Mammary epithelial cell (primary cell): ENCODE data around the gene ACP4.

Source experiments
- EZH2 ChIP-seq: IDR thresholded peaks from 2 replicates; pipeline ENCODE4 v1.6.1; 2012; ENCODE audit warnings: low read length, inconsistent platforms, borderline replicate concordance
- TF ChIP-seq, protein P1 (sequence below), 2 donors: IDR thresholded peaks in 1 of 2; conservative IDR thresholded peaks in 1 of 2; 2 replicates each; pipeline ENCODE4 v1.5.1; 2011 to 2012; ENCODE audit warnings: inconsistent platforms in 2 of 2, low read length in 2 of 2, mild to moderate bottlenecking in 2 of 2, control low read depth in 1 of 2, low read depth in 1 of 2; ENCODE audit not compliant: insufficient read depth in 1 of 2; ENCODE audit errors: extremely low read depth in 1 of 2

DNA sequence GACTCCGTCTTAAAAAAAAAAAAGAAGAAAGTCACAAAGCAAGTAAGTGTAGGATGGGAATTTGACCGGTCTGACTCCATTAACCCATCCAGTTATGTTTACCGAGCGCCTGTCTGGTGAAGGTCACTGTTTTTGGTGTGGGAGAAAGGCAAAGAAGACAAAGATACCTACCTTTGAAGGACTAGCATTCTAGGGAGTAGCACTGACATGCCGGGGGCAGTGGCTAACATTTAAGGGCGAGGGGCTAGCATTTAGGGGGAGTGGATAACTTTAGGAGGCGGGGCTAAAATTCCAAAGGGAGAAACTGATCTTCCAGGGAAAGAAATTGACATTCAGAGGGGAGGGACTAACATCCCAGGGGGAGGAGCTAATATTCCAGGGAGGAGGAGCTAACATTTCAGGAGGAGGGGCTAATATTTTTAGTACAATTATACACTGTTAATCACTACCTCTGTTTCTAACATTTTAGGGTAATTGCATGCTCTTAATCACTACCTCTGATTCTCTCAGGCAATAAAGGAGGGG, 11.2 kb upstream of the ACP4 start:
- TF ChIP-seq, protein P1, sequence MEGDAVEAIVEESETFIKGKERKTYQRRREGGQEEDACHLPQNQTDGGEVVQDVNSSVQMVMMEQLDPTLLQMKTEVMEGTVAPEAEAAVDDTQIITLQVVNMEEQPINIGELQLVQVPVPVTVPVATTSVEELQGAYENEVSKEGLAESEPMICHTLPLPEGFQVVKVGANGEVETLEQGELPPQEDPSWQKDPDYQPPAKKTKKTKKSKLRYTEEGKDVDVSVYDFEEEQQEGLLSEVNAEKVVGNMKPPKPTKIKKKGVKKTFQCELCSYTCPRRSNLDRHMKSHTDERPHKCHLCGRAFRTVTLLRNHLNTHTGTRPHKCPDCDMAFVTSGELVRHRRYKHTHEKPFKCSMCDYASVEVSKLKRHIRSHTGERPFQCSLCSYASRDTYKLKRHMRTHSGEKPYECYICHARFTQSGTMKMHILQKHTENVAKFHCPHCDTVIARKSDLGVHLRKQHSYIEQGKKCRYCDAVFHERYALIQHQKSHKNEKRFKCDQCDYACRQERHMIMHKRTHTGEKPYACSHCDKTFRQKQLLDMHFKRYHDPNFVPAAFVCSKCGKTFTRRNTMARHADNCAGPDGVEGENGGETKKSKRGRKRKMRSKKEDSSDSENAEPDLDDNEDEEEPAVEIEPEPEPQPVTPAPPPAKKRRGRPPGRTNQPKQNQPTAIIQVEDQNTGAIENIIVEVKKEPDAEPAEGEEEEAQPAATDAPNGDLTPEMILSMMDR (conservative IDR thresholded peaks at IDR 0.05 in 1 of 2, IDR thresholded peaks at IDR 0.05 in 1 of 2; ENCODE audit: extremely low read depth in 1 of 2, insufficient read depth in 1 of 2, low read depth in 1 of 2, low read length in 2 of 2): no peak
- no peak for TF ChIP-seq EZH2
